Karpas-422 (cell line): ENCODE data around the gene PLEKHG4. TPM values are rescaled to one million over a fixed set of nuclear protein-coding genes. Genes with fewer than 3 reads are reported as not detected.

Experiments used
- DNase-seq: peaks from one replicate; pipeline ENCODE4 v3.0.0-alpha.2; 2015
- H2AFZ ChIP-seq: fragments of 200-600 bp; sonication (generic); 2 replicates; pipeline ENCODE4 v1.6.1; 2014; ENCODE audit warnings: antibody characterized with exemption, low read length, mixed read lengths
- H3K27ac ChIP-seq: fragments of 200-600 bp; sonication (generic); 2 replicates; pipeline ENCODE4 v1.5.1; 2014; ENCODE audit warnings: mild to moderate bottlenecking, low read length, moderate library complexity
- H3K27me3 ChIP-seq: fragments of 200-600 bp; sonication (generic); 2 replicates; pipeline ENCODE4 v1.6.1; 2014; ENCODE audit warnings: low read length, mixed read lengths
- H3K36me3 ChIP-seq: fragments of 200-600 bp; sonication (generic); 2 replicates; pipeline ENCODE4 v1.6.1; 2014; ENCODE audit warnings: low read length, mixed read lengths; ENCODE audit not compliant: insufficient read depth
- H3K4me1 ChIP-seq: fragments of 200-600 bp; sonication (generic); 2 replicates; pipeline ENCODE4 v1.6.1; 2014; ENCODE audit warnings: mild to moderate bottlenecking, low read length, mixed read lengths
- H3K4me2 ChIP-seq: fragments of 200-600 bp; sonication (generic); 2 replicates; pipeline ENCODE4 v1.6.1; 2014; ENCODE audit warnings: low read length, low read depth, mild to moderate bottlenecking; ENCODE audit not compliant: poor library complexity, severe bottlenecking
- H3K4me3 ChIP-seq: fragments of 200-600 bp; sonication (generic); 2 replicates; pipeline ENCODE4 v1.5.1; 2014; ENCODE audit warnings: mild to moderate bottlenecking, antibody characterized with exemption, low read length, mixed read lengths
- H3K79me2 ChIP-seq: fragments of 200-600 bp; sonication (generic); 2 replicates; pipeline ENCODE4 v1.6.1; 2014; ENCODE audit warnings: mild to moderate bottlenecking, low read length, mixed read lengths
- H3K9ac ChIP-seq: fragments of 200-600 bp; sonication (generic); 2 replicates; pipeline ENCODE4 v1.6.0; 2014; ENCODE audit warnings: low read length
- H3K9me2 ChIP-seq: fragments of 200-600 bp; sonication (generic), shearing (Covaris generic); replicated peaks from 2 replicates; pipeline ENCODE4 v1.6.0; 2014; ENCODE audit warnings: mild to moderate bottlenecking, low read length, moderate library complexity; ENCODE audit not compliant: insufficient read depth
- H3K9me3 ChIP-seq: fragments of 300-700, 200-600 bp; sonication (generic); 2 replicates; pipeline ENCODE4 v1.6.1; 2014; ENCODE audit warnings: low read length, mixed read lengths
- H4K20me1 ChIP-seq: fragments of 200-600 bp; sonication (generic); 2 replicates; pipeline ENCODE4 v1.6.1; 2014; ENCODE audit warnings: mild to moderate bottlenecking, antibody characterized with exemption, low read length, low read depth; ENCODE audit not compliant: insufficient read depth
- total RNA-seq: library from RNA; depleted of rRNA; stranded (reverse); fragments of >200 nt; shearing (Covaris generic); gene quantifications from 2 replicates; pipeline ENCODE4 v1.2.3, GENCODE V29; 2014; ENCODE audit warnings: low replicate concordance; rRNA removed

PLEKHG4 gene, protein sequence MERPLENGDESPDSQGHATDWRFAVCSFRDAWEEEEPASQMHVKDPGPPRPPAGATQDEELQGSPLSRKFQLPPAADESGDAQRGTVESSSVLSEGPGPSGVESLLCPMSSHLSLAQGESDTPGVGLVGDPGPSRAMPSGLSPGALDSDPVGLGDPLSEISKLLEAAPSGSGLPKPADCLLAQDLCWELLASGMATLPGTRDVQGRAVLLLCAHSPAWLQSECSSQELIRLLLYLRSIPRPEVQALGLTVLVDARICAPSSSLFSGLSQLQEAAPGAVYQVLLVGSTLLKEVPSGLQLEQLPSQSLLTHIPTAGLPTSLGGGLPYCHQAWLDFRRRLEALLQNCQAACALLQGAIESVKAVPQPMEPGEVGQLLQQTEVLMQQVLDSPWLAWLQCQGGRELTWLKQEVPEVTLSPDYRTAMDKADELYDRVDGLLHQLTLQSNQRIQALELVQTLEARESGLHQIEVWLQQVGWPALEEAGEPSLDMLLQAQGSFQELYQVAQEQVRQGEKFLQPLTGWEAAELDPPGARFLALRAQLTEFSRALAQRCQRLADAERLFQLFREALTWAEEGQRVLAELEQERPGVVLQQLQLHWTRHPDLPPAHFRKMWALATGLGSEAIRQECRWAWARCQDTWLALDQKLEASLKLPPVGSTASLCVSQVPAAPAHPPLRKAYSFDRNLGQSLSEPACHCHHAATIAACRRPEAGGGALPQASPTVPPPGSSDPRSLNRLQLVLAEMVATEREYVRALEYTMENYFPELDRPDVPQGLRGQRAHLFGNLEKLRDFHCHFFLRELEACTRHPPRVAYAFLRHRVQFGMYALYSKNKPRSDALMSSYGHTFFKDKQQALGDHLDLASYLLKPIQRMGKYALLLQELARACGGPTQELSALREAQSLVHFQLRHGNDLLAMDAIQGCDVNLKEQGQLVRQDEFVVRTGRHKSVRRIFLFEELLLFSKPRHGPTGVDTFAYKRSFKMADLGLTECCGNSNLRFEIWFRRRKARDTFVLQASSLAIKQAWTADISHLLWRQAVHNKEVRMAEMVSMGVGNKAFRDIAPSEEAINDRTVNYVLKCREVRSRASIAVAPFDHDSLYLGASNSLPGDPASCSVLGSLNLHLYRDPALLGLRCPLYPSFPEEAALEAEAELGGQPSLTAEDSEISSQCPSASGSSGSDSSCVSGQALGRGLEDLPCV
- 0.36 and 0.86 TPM in 2 replicates for total RNA-seq

DNA sequence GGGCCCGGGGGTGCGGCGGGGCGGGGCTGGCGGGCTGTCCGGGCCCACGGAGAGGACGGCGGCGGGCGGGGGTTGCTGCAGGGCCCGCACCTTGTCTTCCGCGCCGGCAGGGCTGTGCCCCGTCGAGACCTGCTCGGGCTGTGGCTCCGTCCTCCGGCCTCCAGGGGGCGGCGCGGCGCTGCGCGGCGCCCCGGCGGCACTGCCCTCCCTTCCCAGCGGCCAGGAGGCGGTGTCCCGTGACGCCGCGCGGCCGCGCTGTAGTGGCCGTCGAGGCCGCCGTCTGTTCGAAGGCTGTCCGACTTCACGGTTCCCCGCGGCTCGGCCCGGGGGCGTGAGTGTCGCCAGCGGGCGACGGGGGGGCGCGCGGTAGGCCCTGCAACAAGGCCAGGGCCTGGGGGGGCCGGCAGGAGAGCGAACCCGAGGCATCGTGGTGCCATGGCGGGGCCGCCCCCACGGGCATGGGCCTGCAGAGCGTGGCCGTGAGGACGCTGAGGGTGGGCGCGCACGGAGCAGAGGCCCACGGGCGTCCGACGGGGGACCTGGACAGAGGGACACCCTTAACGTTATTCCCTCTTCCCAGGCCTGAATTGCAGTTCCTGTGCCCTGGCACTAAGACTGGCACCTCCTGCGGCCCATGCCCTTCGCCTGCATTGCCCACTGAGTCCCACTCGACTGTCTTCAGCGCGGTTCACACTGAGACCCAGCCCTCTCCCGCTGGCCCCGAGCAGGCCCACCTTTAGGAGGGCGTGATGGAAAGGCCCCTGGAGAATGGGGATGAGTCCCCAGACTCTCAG, at the start of gene PLEKHG4:
TSS of gene PLEKHG4 (plus strand) at position 237 of the 794 bp plus-strand sequence. CDS start at position 750, 513 bp downstream.
- H4K20me1 ChIP-seq, result no peaks in the 10 kb centered on the region
- H3K27ac ChIP-seq, result no peak within 1 kb of the TSS
- H2AFZ ChIP-seq, result no peak within 1 kb of the TSS
- no peaks in the 10 kb centered on the region for H3K27me3 ChIP-seq
- DNase-seq, result peak; percentile 75
- H3K4me2 ChIP-seq, result peak within 1 kb of the TSS; percentile 41
- no peaks in the 10 kb centered on the region for H3K9me2 ChIP-seq
- no peaks in the 10 kb centered on the region for H3K9me3 ChIP-seq
- no peaks in the 10 kb centered on the region for H3K79me2 ChIP-seq
- H3K9ac ChIP-seq, result peak within 1 kb of the TSS; percentile 17; the same call in 1 of the 2 replicates
- peak within 1 kb of the TSS; percentile 41; the same call in 1 of the 2 replicates for H3K4me3 ChIP-seq
- H3K4me1 ChIP-seq, result peaks cover 8% of the 10 kb centered on the region
- no peaks in the 10 kb centered on the region for H3K36me3 ChIP-seq

DNA sequence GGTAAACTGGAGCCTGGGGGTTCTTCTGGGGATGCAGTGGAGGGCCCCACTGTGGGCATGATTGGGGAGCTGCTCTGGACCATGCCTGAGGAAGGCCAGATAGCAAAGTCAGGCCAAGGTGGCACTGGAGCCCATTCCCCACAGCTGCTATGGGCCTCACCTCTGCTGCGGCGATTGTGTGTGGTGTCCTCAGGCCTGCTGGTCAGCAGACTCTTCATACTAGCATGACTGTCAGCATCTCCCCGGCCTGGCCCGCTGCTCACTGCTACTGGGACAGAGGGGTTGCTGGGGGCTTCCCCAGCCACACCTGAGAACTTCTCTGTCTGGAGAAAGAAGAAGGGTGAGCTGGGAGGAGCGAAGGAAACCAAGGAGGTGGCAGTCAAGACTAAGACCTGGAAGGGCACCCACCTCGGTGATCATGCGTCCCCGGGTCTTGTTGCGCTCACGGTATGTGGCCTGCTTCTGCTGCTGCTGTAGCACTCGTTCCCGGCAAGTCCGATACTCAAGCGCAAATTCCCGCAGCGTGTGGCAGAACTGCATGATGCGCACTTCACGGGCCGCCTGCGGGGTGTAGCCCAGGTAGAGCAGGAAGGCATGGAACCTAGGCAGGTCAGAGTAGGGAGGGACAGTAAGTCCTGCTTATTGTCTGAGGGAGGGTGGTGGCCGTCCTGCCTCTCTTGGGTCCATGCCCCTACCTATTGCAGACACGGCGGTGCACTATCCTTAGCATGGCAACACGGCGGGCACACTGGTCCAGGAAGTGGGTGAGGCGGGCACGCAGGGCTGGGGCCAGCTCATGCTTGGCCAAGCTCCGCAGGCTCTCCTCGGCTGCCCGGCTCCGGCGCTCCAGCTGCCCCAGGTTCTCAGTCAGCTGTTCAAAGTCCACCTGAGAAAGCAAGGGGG, 49.2 kb upstream of the PLEKHG4 start:
- Histone ChIP-seq H3K79me2 (peaks cover 29% of the 10 kb centered on the region), H3K27ac (no peak overlapping the region), H3K27me3 (no peaks in the 10 kb centered on the region), H3K4me2 (no peak overlapping the region), H3K9me2 (no peaks in the 10 kb centered on the region), H3K9ac (no peak overlapping the region), H2AFZ (no peak overlapping the region), H3K9me3 (no peaks in the 10 kb centered on the region), H3K4me1 (peaks cover 23% of the 10 kb centered on the region), H4K20me1 (peaks cover 10% of the 10 kb centered on the region; the same call in 1 of the 2 replicates), H3K4me3 (no peak overlapping the region), H3K36me3 (peaks cover 15% of the 10 kb centered on the region; the same call in 1 of the 2 replicates)
- no peak for DNase-seq

DNA sequence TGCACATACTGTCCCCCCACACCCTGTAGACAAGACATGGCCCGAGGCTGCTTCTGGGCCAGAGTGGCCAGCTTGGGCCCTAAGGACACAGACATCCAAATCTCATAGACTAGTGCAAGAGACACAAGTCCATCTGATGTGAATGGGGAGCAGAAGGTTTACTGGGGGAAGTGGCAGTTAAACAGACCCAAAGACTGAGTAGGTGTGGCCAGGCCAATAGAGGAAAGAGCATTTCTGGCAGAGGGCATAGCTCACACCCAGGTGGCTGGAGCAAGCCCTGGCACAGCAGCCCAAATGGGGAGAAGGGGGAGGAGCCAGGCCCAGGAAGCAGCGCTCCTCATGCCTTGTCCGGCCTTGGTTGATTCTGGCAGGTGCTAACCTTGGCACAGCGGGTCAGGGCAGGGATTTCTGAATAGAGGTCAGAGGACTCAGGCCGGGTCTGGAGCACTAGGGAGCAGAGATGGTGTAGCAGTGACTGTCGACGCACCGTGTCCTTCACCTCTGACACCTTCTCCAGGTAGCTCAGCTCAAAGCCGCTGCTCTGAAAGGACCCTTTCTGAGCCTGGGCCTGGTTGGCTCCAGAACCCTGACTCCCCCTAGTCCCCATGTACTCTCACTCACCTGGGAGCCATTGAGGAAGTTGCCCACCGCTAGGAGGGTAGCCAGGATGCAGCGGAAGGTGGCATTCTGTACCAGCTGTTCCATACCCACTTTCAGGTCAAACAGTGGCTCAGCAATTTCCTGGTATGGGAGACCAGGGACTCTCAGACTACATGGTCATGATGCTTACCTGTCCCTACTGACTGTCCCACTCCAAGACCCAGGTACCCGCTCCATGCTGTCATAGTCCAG, 48.3 kb upstream of the PLEKHG4 start:
- Histone ChIP-seq H2AFZ (no peak overlapping the region), H3K9me2 (no peaks in the 10 kb centered on the region), H3K4me2 (no peak overlapping the region), H3K4me3 (no peak overlapping the region), H3K36me3 (peaks cover 15% of the 10 kb centered on the region; the same call in 1 of the 2 replicates), H4K20me1 (peaks cover 12% of the 10 kb centered on the region; the same call in 1 of the 2 replicates), H3K9ac (no peak overlapping the region), H3K9me3 (no peaks in the 10 kb centered on the region), H3K27me3 (no peaks in the 10 kb centered on the region), H3K4me1 (peaks cover 14% of the 10 kb centered on the region), H3K27ac (no peak overlapping the region), H3K79me2 (peaks cover 27% of the 10 kb centered on the region)
- DNase-seq, result no peak

DNA sequence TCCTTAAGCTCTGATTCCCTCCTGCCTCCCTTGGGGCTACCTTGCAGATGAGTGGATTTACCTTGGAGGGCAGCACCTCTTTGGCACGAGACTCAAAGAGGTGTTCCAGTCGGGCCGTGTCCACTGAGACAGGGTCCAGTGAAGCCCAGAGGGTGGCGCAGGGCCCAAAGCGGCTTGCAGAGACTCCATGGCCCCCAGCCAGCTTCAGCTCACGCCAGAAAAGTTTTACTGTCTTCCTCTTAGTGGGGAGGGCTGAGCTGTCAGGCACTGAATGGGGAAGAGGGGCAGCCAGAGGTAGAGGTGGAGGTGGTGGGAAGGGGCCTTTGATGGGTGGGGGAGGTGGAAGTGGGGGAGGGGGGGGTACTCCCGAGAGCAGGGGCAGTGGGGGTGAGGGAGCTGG, 45.7 kb upstream of the PLEKHG4 start:
- Histone ChIP-seq H3K9ac (no peak overlapping the region), H4K20me1 (peaks cover 6% of the 10 kb centered on the region; the same call in 1 of the 2 replicates), H3K9me3 (no peaks in the 10 kb centered on the region), H3K4me3 (no peak overlapping the region), H3K27me3 (no peaks in the 10 kb centered on the region), H3K27ac (no peak overlapping the region), H3K36me3 (peaks cover 24% of the 10 kb centered on the region), H3K79me2 (peaks cover 6% of the 10 kb centered on the region), H2AFZ (no peak overlapping the region), H3K4me2 (no peak overlapping the region), H3K4me1 (no peaks in the 10 kb centered on the region), H3K9me2 (no peaks in the 10 kb centered on the region)
- no peak for DNase-seq

DNA sequence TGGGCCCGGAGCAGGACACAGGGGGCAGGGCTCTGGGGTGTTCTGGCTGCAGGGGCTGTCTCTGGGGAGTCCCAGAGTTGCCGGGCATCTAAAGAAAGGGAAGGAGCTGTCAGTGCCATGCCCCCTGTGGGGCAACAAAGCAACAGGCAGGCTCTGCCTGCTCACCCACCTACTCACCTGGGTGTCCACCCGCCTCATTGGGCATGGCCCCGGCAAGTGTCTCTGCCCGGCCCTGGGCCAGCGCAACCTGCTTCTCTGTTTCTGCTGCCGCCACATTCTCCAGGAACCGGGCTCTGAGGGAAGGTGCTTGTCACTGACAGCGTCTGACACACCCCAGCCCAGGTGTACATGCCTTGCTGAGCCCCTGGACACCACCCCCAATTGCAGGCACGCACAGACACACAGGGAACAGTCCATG, 45.1 kb upstream of the PLEKHG4 start:
- H3K27me3 ChIP-seq, result no peaks in the 10 kb centered on the region
- H3K4me1 ChIP-seq, result no peaks in the 10 kb centered on the region
- H3K4me3 ChIP-seq, result no peak overlapping the region
- no peak overlapping the region for H3K4me2 ChIP-seq
- H3K79me2 ChIP-seq, result 0 out of 2 replicates have a peak, but pooled peaks cover under 1% of the 10 kb centered on the region
- H2AFZ ChIP-seq, result no peak overlapping the region
- peaks cover 18% of the 10 kb centered on the region for H3K36me3 ChIP-seq
- no peaks in the 10 kb centered on the region for H3K9me2 ChIP-seq
- DNase-seq, result no peak
- no peaks in the 10 kb centered on the region for H3K9me3 ChIP-seq
- H3K27ac ChIP-seq, result no peak overlapping the region
- peaks cover 6% of the 10 kb centered on the region; the same call in 1 of the 2 replicates for H4K20me1 ChIP-seq
- H3K9ac ChIP-seq, result no peak overlapping the region

DNA sequence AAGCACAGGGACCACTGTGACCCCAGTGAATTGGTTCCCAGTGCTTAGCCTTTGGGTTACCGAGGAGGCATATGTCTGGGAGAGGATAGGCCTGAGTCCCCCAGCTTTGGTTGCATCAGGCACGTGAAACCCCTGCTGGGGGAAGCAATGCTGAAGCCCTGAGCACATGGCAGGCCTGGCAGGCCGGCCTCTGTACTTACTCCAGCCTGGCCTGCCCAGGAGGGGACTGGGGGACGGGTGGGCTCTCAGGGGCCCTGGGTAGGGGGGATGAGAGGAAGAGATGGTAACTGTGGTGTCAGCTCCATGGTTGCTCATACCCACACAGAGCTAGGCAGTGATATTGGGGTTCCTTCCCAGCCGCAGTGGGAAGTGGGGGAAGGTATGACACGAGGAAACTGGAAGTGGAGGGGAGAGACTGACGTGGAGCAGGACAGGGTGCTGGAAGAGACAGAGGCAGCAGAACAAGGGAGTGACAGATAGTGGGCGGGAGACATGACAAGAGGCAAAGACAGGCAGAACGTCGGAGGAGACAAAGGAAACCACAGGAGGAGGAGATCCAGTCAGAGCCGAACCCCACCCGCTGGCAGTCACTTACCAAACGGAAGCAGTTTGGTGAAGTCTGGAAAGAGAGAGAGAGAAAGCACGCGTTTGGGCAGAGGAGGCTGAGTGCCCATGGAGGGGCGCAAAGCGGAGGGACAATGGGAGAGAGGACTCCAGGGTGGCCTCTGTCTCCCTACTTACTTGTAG, 43.3 kb upstream of the PLEKHG4 start:
- H3K36me3 ChIP-seq, result peaks cover 15% of the 10 kb centered on the region; the same call in 1 of the 2 replicates
- DNase-seq, result no peak

More for the DNA sequence above, 43.3 kb upstream of the PLEKHG4 start:
- Histone ChIP-seq H2AFZ (no peak overlapping the region), H3K4me2 (no peak overlapping the region), H3K27ac (no peak overlapping the region), H3K9ac (no peak overlapping the region), H3K4me3 (no peak overlapping the region), H3K79me2 (no peaks in the 10 kb centered on the region), H3K4me1 (no peaks in the 10 kb centered on the region), H4K20me1 (peaks cover 10% of the 10 kb centered on the region; the same call in 1 of the 2 replicates), H3K9me2 (no peaks in the 10 kb centered on the region), H3K27me3 (no peaks in the 10 kb centered on the region), H3K9me3 (no peaks in the 10 kb centered on the region)
